H1 (cell line): ENCODE results near the gene SCAF1. TPM values are rescaled to one million over a fixed set of nuclear protein-coding genes. Genes with fewer than 3 reads are reported as not detected.

Experiments
- CTCF ChIA-PET: fragments of 300-600 bp; sonication (Branson Sonifier 250); formaldehyde crosslinking; loops from one replicate; lab custom pipeline; 2021; ENCODE audit not compliant: partially characterized antibody; lab: Charles Lee
- POLR2A ChIA-PET: fragments of 300-600 bp; sonication (Branson Sonifier 250); formaldehyde crosslinking; loops from one replicate; lab custom pipeline; 2021; ENCODE audit warnings: inconsistent platforms; ENCODE audit not compliant: partially characterized antibody; lab: Charles Lee
- DNase-seq, 2 experiments: peaks; one replicate each; pipeline versions ENCODE4 v3.0.0 to v3.0.0-alpha.2; 2010 to 2022; ENCODE audit warnings: low spot score in 2 of 2, low read depth in 1 of 2, mixed read lengths in 1 of 2
- FAIRE-seq: peaks from 2 replicates; lab custom pipeline; 2011; peaks lifted over from hg19 to GRCh38; lab: Jason Lieb, UNC
- H2AFZ ChIP-seq: 2 replicates; pipeline ENCODE4 v1.8.1; 2012; ENCODE audit warnings: low read length, inconsistent platforms
- H2AK5ac ChIP-seq: 2 replicates; pipeline ENCODE4 v1.6.1; 2013; ENCODE audit warnings: low read depth, low read length
- H2BK120ac ChIP-seq: replicated peaks from 2 replicates; pipeline ENCODE3; 2013; ENCODE audit warnings: low read depth, low read length, inconsistent platforms
- H2BK12ac ChIP-seq: 2 replicates; pipeline ENCODE4 v1.6.1; 2013; ENCODE audit warnings: low read depth, low read length
- H2BK15ac ChIP-seq: 2 replicates; pipeline ENCODE4 v1.6.1; 2013; ENCODE audit warnings: low read length
- H2BK20ac ChIP-seq: 2 replicates; pipeline ENCODE4 v1.6.1; 2013; ENCODE audit warnings: low read length
- H2BK5ac ChIP-seq: 2 replicates; pipeline ENCODE4 v1.6.1; 2013; ENCODE audit warnings: low read depth, low read length
- H3K14ac ChIP-seq: 2 replicates; pipeline ENCODE4 v1.6.1; 2013; ENCODE audit warnings: inconsistent platforms; ENCODE audit not compliant: insufficient read length
- H3K18ac ChIP-seq: 2 replicates; pipeline ENCODE4 v1.6.1; 2013; ENCODE audit warnings: low read length; ENCODE audit errors: extremely low read depth
- H3K23ac ChIP-seq: 2 replicates; pipeline ENCODE4 v1.6.1; 2013; ENCODE audit warnings: inconsistent platforms; ENCODE audit not compliant: insufficient read length
- H3K23me2 ChIP-seq: 2 replicates; pipeline ENCODE4 v1.6.1; 2013; ENCODE audit warnings: low read depth, low read length
- H3K27ac ChIP-seq: 2 replicates; pipeline ENCODE4 v1.6.1; 2011; ENCODE audit warnings: low read depth, low read length, inconsistent platforms
- H3K27me3 ChIP-seq, 4 experiments: replicated peaks in 1 of 4; 1 replicate in 1 of 4; 2 replicates in 3 of 4; pipeline versions ENCODE4 v1.6.1 to v1.8.1; 2011 to 2013; ENCODE audit warnings: low read length in 3 of 4, mild to moderate bottlenecking in 3 of 4, inconsistent platforms in 2 of 4, mixed read lengths in 2 of 4, moderate library complexity in 1 of 4; ENCODE audit not compliant: control insufficient read depth in 3 of 4, insufficient read depth in 3 of 4; ENCODE audit errors: extremely low read depth in 1 of 4
- H3K36me3 ChIP-seq, 4 experiments: 2 replicates each; pipeline versions ENCODE4 v1.6.1 to v1.8.1; 2011 to 2013; ENCODE audit warnings: mild to moderate bottlenecking in 4 of 4, low read length in 3 of 4, moderate library complexity in 2 of 4, control low read depth in 1 of 4, inconsistent platforms in 1 of 4; ENCODE audit not compliant: insufficient read depth in 4 of 4, control insufficient read depth in 2 of 4
- H3K4ac ChIP-seq: replicated peaks from 2 replicates; pipeline ENCODE3; 2013; ENCODE audit warnings: low read length, low read depth, mixed read lengths, inconsistent platforms; ENCODE audit not compliant: insufficient read length
- H3K4me1 ChIP-seq, 4 experiments: replicated peaks in 1 of 4; 1 replicate in 1 of 4; 2 replicates in 3 of 4; pipeline versions ENCODE4 v1.6.1 to v1.8.1; 2011 to 2013; ENCODE audit warnings: low read length in 3 of 4, inconsistent platforms in 2 of 4, mixed read lengths in 1 of 4; ENCODE audit not compliant: insufficient read depth in 4 of 4, control insufficient read depth in 3 of 4
- H3K4me2 ChIP-seq, 2 experiments: 2 replicates each; pipeline versions ENCODE4 v1.6.1 to v1.8.1; 2011 to 2013; ENCODE audit warnings: low read depth in 2 of 2, low read length in 2 of 2, control low read depth in 1 of 2, inconsistent platforms in 1 of 2, mild to moderate bottlenecking in 1 of 2; ENCODE audit not compliant: insufficient read depth in 1 of 2
- H3K4me3 ChIP-seq, 4 experiments: fragments of 200-600, 300-600 bp in 1 of 4; sonication (generic), shearing (Covaris generic), sonication (Bioruptor Twin) in 1 of 4; 2 replicates each; pipeline versions ENCODE4 v1.5.1 to v1.8.1; 2011 to 2016; ENCODE audit warnings: low read length in 4 of 4, low read depth in 3 of 4, control low read depth in 2 of 4, inconsistent platforms in 2 of 4, mild to moderate bottlenecking in 2 of 4, mixed read lengths in 1 of 4, moderate library complexity in 1 of 4; ENCODE audit not compliant: insufficient read depth in 2 of 4; ENCODE audit errors: extremely low read depth in 1 of 4
- H3K56ac ChIP-seq: replicated peaks from 2 replicates; pipeline ENCODE3; 2013; ENCODE audit warnings: low read depth, mild to moderate bottlenecking, mixed read lengths, low read length, inconsistent platforms; ENCODE audit not compliant: insufficient read length
- H3K79me1 ChIP-seq: 2 replicates; pipeline ENCODE4 v1.6.1; 2013; ENCODE audit warnings: low read depth, low read length, control low read depth
- H3K79me2 ChIP-seq, 2 experiments: 2 replicates each; pipeline versions ENCODE4 v1.6.1 to v1.8.1; 2012 to 2013; ENCODE audit warnings: low read length in 2 of 2, mild to moderate bottlenecking in 2 of 2, inconsistent platforms in 1 of 2; ENCODE audit not compliant: insufficient read depth in 2 of 2, control insufficient read depth in 1 of 2
- H3K9ac ChIP-seq, 4 experiments: replicated peaks in 1 of 4; 1 replicate in 1 of 4; 2 replicates in 3 of 4; pipeline versions ENCODE4 v1.6.1 to v1.8.1; 2011 to 2013; ENCODE audit warnings: low read depth in 3 of 4, low read length in 3 of 4, control low read depth in 2 of 4, mild to moderate bottlenecking in 2 of 4, moderate library complexity in 2 of 4, inconsistent platforms in 1 of 4; ENCODE audit errors: extremely low read depth in 1 of 4
- H3K9me3 ChIP-seq, 2 experiments: 2 replicates each; pipeline versions ENCODE4 v1.6.1 to v1.8.1; 2012 to 2013; ENCODE audit warnings: mild to moderate bottlenecking in 2 of 2, moderate library complexity in 2 of 2, control low read depth in 1 of 2, inconsistent platforms in 1 of 2, low read depth in 1 of 2, low read length in 1 of 2, mixed read lengths in 1 of 2; ENCODE audit not compliant: insufficient read depth in 2 of 2
- H4K20me1 ChIP-seq, 2 experiments: replicated peaks in 1 of 2; 2 replicates each; pipeline versions ENCODE3 to v1.8.1; 2011 to 2013; ENCODE audit warnings: inconsistent platforms in 2 of 2, low read length in 2 of 2, mild to moderate bottlenecking in 1 of 2; ENCODE audit not compliant: insufficient read depth in 2 of 2, control insufficient read depth in 1 of 2
- H4K5ac ChIP-seq: 2 replicates; pipeline ENCODE4 v1.6.1; 2013; ENCODE audit warnings: low read length, low read depth, mixed read lengths, inconsistent platforms; ENCODE audit not compliant: insufficient read length
- H4K8ac ChIP-seq: 2 replicates; pipeline ENCODE4 v1.8.0; 2013; ENCODE audit warnings: mild to moderate bottlenecking, moderate library complexity, low read length, inconsistent platforms; ENCODE audit not compliant: insufficient read depth; ENCODE audit errors: extremely low read depth
- H4K91ac ChIP-seq: replicated peaks from 2 replicates; pipeline ENCODE3; 2013; ENCODE audit warnings: low read length, mixed read lengths, inconsistent platforms; ENCODE audit not compliant: insufficient read length
- CBX8 ChIP-seq: fragments of 300-800, 300-1000 bp; sonication (generic); IDR thresholded peaks from 2 replicates; pipeline ENCODE4 v1.7.1; 2016; ENCODE audit warnings: low read depth, low read length, borderline replicate concordance
- EGR1 ChIP-seq: IDR thresholded peaks from 2 replicates; pipeline ENCODE4 v1.6.1; 2011; ENCODE audit warnings: low read depth, low read length, borderline replicate concordance
- GABPA ChIP-seq: IDR thresholded peaks from 2 replicates; pipeline ENCODE4 v1.6.1; 2011; ENCODE audit warnings: mild to moderate bottlenecking, low read length, moderate library complexity, borderline replicate concordance; ENCODE audit not compliant: insufficient read depth
- SP2 ChIP-seq: IDR thresholded peaks from 2 replicates; pipeline ENCODE4 v1.6.1; 2012; ENCODE audit warnings: mild to moderate bottlenecking, low read length, inconsistent platforms
- SRF ChIP-seq: IDR thresholded peaks from 2 replicates; pipeline ENCODE4 v1.6.1; 2011; ENCODE audit warnings: mild to moderate bottlenecking, low read depth, low read length, moderate library complexity
- SUZ12 ChIP-seq: fragments of 200-600 bp; sonication (generic); IDR thresholded peaks from 2 replicates; pipeline ENCODE4 v1.6.1; 2012; ENCODE audit warnings: mild to moderate bottlenecking, inconsistent platforms, low read length, moderate library complexity, mixed read lengths
- USF2 ChIP-seq: IDR thresholded peaks from 2 replicates; pipeline ENCODE4 v1.6.1; 2011; ENCODE audit warnings: low read length, improper control_type of control experiment
- WGBS, 2 experiments: shearing (Covaris generic) in 1 of 2; methylation state at CpG; one replicate each; pipeline versions ENCODE4 v1.1.6 to v1.1.7; 2013 to 2015; ENCODE audit warnings: low lambda C conversion rate in 2 of 2, mixed read lengths in 2 of 2, inconsistent platforms in 1 of 2, low coverage in 1 of 2, missing lambda C conversion rate in 1 of 2; ENCODE audit not compliant: insufficient replicate concordance in 2 of 2, insufficient coverage in 1 of 2, insufficient read length in 1 of 2; ENCODE audit errors: extremely low coverage in 1 of 2, missing lambda C conversion rate in 1 of 2; 5-methylcytosine and 5-hydroxymethylcytosine counted together
- polyA plus RNA-seq, 7 experiments: library from polyadenylated mRNA; depleted of rRNA in 3 of 7; stranded (reverse) in 5 of 7; unstranded in 2 of 7; fragments of >200 nt in 5 of 7; fragments of 200-250 nt in 2 of 7; gene quantifications; 1 replicate in 5 of 7; 2 replicates in 1 of 7; 4 replicates in 1 of 7; pipeline versions ENCODE4 v1.2.1 to v1.2.3, GENCODE V29; 2011 to 2013; ENCODE audit warnings: missing spikeins in 2 of 7, mixed read lengths in 2 of 7
- total RNA-seq: library from RNA; stranded (reverse); fragmentation: NEBNext Ultra II Directional; extraction: Animal tissue kit (Norgen Biotek cat#: 25700); gene quantifications from 2 replicates; pipeline ENCODE4 v1.2.1, GENCODE V29; 2021

The SCAF1 gene
- total and polyA plus RNA-seq, 2 of the 8 experiments (the other 6 are each of a cell fraction or from before 2014, with no cell fraction given), result 9.7 to 81.7 TPM

GRCh38 chr19:49616532-49616931 is 25.5 kb upstream of the SCAF1 start:
- Histone ChIP-seq H3K4me2 (no peak overlapping the region), H3K27ac (no peak overlapping the region), H3K56ac (no peak overlapping the region), H3K9me3 (no peaks in the 10 kb centered on the region), H3K23me2 (no peaks in the 10 kb centered on the region), H3K4me3 (no peak overlapping the region), H2AFZ (no peak overlapping the region), H3K9ac (no peak overlapping the region), H2BK15ac (no peak overlapping the region), H4K8ac (no peak overlapping the region), H3K27me3 (no peaks in the 10 kb centered on the region), H3K4ac (no peak overlapping the region), H3K79me2 (peaks cover 0 to 22% of the 10 kb centered on the region in 2 experiments; a peak in 2 of 4 replicates), H2BK20ac (no peak overlapping the region), H2AK5ac (no peak overlapping the region), H3K23ac (no peak overlapping the region), H3K14ac (no peak overlapping the region), H2BK5ac (no peak overlapping the region), H4K20me1 (peaks cover 12 to 21% of the 10 kb centered on the region in 2 experiments), H3K4me1 (no peaks in the 10 kb centered on the region), H3K79me1 (peaks cover 9% of the 10 kb centered on the region), H4K91ac (no peak overlapping the region), H3K18ac (no peak overlapping the region), H2BK12ac (no peak overlapping the region), H4K5ac (no peak overlapping the region), H2BK120ac (no peak overlapping the region), H3K36me3 (peaks cover 20 to 63% (median 41%) of the 10 kb centered on the region in 4 experiments)
- FAIRE-seq, result no peak
- POLR2A ChIA-PET, result interaction anchor here (1.1 to 50.7 kb wide), 8 partner anchors 8 to 117 kb away, joined by 3 to 840 read pairs (median 5); partner anchors contain the start of genes CPT1C, NOSIP, PRMT1 and PRR12
- DNase-seq, result no peak
- TF ChIP-seq EGR1 (no peak), SP2 (no peak), SUZ12 (no peak), GABPA (no peak), USF2 (no peak), SRF (no peak), CBX8 (no peak)
- 94% methylated on average over 7 of the region's 7 CpGs; no CpG with 5 or more reads in 1 of the 2 experiments for WGBS, 2 experiments
- CTCF ChIA-PET, result interaction anchor here (1.0 to 1.8 kb wide), 7 partner anchors 20 to 111 kb away, joined by 4 to 6 read pairs (median 4); no protein-coding TSS in a partner anchor
